ENCODE data around the gene ARHGEF9.

ARHGEF9 gene

GRCh38 chrX:63680423-63680822 is 104.6 kb downstream of the ARHGEF9 start:
- TF ChIP-seq CTCF (IDR thresholded peaks at IDR 0.05), result no peak

DNA sequence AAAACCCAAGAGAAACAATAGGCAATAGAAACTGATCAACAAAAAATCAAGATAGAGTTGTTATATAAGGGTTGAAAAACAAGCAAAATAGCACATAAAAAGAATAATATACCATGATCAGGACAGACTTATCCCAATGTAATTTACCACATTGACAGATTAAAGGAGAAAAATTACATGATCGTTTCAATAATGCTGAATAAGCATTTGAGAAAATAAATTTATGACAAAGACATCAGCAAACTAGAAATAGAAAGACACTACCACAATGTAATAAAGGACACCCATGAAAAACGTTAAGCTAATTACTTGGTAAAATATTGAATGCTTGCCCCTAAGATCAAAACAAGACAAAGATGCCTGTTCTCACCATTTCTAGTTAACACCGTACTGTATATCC is 105.6 kb downstream of the ARHGEF9 start:
- no peak for TF ChIP-seq CTCF (IDR thresholded peaks at IDR 0.05)

GRCh38 chrX:63675716-63676115 is 109.3 kb downstream of the ARHGEF9 start:
- no peak for TF ChIP-seq CTCF (IDR thresholded peaks at IDR 0.05)

DNA sequence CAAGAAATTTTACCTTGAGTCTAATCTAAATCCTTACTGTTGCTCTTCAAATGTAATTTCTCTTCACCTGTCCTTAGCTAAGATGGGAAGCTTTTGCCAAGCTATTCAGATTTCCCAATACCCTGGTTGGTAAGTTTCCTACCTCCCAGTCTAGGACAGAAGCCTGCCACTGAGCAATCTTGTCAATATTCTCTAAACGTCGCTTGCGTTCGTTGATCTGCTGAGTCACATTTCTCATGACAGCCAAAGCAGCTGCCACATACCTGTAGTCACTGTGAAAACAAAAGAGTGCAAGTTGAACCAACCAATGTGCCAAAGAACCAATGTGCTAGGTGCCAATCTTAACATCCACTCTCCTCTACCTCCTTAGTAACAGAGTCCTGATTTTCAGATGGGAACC is 111.1 kb downstream of the ARHGEF9 start:
- TF ChIP-seq CTCF (IDR thresholded peaks at IDR 0.05), result no peak

DNA sequence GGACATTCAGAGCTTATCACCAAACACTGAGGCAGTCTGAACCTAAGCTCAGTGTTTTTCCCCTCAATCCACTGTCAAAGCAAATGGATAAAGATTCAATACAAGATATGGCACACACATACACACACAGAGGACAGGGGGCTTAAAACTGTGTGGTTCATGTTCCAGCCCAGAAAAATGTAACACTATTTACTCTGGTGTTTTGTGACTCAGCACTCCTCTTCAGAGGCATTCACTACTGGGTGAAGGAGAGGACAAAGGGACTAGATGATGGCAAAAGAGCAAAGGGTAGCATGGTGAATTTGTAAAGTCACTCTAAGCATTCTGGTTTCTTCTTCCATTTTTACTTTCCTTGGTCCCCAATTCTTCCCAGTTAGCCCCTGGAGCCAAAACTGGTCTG is 120.3 kb downstream of the ARHGEF9 start:
- TF ChIP-seq CTCF (IDR thresholded peaks at IDR 0.05), result no peak

DNA sequence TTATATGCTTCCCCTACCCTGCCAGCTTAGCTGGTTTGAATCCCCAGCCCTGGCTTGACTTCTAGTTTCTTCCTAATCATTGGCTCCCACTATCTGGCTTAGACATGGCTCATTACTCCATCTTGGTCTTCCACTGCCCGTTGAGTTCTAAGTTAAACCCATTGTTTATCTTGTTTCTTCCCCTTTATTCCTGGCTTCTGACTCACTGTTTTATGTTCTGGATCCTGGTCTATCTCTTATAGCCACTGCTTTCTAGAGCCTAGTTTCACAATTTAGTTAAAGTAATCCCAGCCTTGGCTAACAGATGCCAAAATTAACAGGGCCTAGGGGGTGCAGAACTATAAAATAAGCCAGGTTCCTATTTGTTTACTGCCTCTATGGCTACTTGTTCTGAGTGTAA is 120.9 kb downstream of the ARHGEF9 start:
- no peak for TF ChIP-seq CTCF (IDR thresholded peaks at IDR 0.05)

- TF ChIP-seq CTCF (IDR thresholded peaks at IDR 0.05), result no peak
These were observed 123.3 kb downstream of the ARHGEF9 start for GRCh38 chrX:63661676-63662075.

GRCh38 chrX:63658920-63659319 is 126.1 kb downstream of the ARHGEF9 start:
- TF ChIP-seq CTCF (IDR thresholded peaks at IDR 0.05), result no peak
